ENCODE measurements around the gene EFS. TPM values are rescaled to one million over a fixed set of nuclear protein-coding genes. Genes with fewer than 3 reads are reported as not detected.

EFS gene
- total RNA-seq, 4 donors from 2014 or later: 10.6 to 22.6 (median 14.6) TPM

- peaks cover 0 to 21% of the 10 kb centered on the region in 2 donors for H3K36me3 ChIP-seq
- H3K27ac ChIP-seq: no peak overlapping the region
Measured at GRCh38 chr14:23347406-23348296, 17.3 kb downstream of the EFS start.

GRCh38 chr14:23346693-23347405 is 18.1 kb downstream of the EFS start:
- Histone ChIP-seq H3K27me3 (no peaks in the 10 kb centered on the region), H3K4me1 (peaks cover 0 to 6% (median 3%) of the 10 kb centered on the region in 3 donors), H3K4me3 (no peak overlapping the region), H3K27ac (no peak overlapping the region), H3K36me3 (peaks cover 0 to 21% of the 10 kb centered on the region in 2 donors), H3K9me3 (no peaks in the 10 kb centered on the region)
- ATAC-seq: no peak
- WGBS, 2 donors (ENCODE audit: low coverage in 1 of 2): 79% methylated on average over 7 of the region's 27 CpGs; no CpG with 5 or more reads in 1 of the 2 donors
- TF ChIP-seq CTCF (IDR thresholded peaks at IDR 0.05) (no peak), POLR2AphosphoS5 (IDR thresholded peaks at IDR 0.05) (no peak), EP300 (IDR thresholded peaks at IDR 0.05) (no peak), POLR2A (IDR thresholded peaks at IDR 0.05) (no peak)

More at GRCh38 chr14:23347406-23348296, 17.3 kb downstream of the EFS start:
- no peak for ATAC-seq
- no peak overlapping the region for H3K4me3 ChIP-seq
- H3K9me3 ChIP-seq: no peaks in the 10 kb centered on the region
- WGBS, 2 donors (ENCODE audit: low coverage in 1 of 2): 89 to 92% methylated on average over 10 to 11 of the region's 19 CpGs
- H3K4me1 ChIP-seq: peaks cover 0 to 13% (median 6%) of the 10 kb centered on the region in 3 donors
- TF ChIP-seq POLR2A (IDR thresholded peaks at IDR 0.05): no peak
- TF ChIP-seq EP300 (IDR thresholded peaks at IDR 0.05): no peak
- no peak for TF ChIP-seq CTCF (IDR thresholded peaks at IDR 0.05)
- TF ChIP-seq POLR2AphosphoS5 (IDR thresholded peaks at IDR 0.05): no peak
- no peaks in the 10 kb centered on the region for H3K27me3 ChIP-seq

GRCh38 chr14:23345987-23346692 is 18.8 kb downstream of the EFS start:
- H3K4me1 ChIP-seq: no peaks in the 10 kb centered on the region
- no peak overlapping the region for H3K4me3 ChIP-seq
- no peaks in the 10 kb centered on the region for H3K27me3 ChIP-seq
- H3K36me3 ChIP-seq: peaks cover 0 to 21% of the 10 kb centered on the region in 2 donors
- H3K27ac ChIP-seq: no peak overlapping the region
- ATAC-seq: no peak
- no peak for TF ChIP-seq EP300 (IDR thresholded peaks at IDR 0.05)
- TF ChIP-seq POLR2A (IDR thresholded peaks at IDR 0.05): no peak
- no peak for TF ChIP-seq POLR2AphosphoS5 (IDR thresholded peaks at IDR 0.05)
- no peak for TF ChIP-seq CTCF (IDR thresholded peaks at IDR 0.05)
- 64 to 75% methylated on average over 4 to 7 of the region's 13 CpGs for WGBS, 2 donors (ENCODE audit: low coverage in 1 of 2)
- no peaks in the 10 kb centered on the region for H3K9me3 ChIP-seq

- Histone ChIP-seq H3K4me1 (no peaks in the 10 kb centered on the region), H3K9me3 (no peaks in the 10 kb centered on the region), H3K36me3 (peaks cover 0 to 21% of the 10 kb centered on the region in 2 donors), H3K4me3 (no peak overlapping the region), H3K27ac (no peak overlapping the region), H3K27me3 (no peaks in the 10 kb centered on the region)
- 43 to 82% methylated on average over 1 to 3 of the region's 3 CpGs for WGBS, 2 donors (ENCODE audit: low coverage in 1 of 2)
- TF ChIP-seq EP300 (IDR thresholded peaks at IDR 0.05) (no peak), CTCF (IDR thresholded peaks at IDR 0.05) (no peak), POLR2AphosphoS5 (IDR thresholded peaks at IDR 0.05) (no peak), POLR2A (IDR thresholded peaks at IDR 0.05) (no peak)
- no peak for ATAC-seq
Measured at GRCh38 chr14:23344481-23344880, 20.5 kb downstream of the EFS start.

Measured in gastroesophageal sphincter (tissue), 4 donors.